HepG2 (cell line): ENCODE measurements around the gene NANOS1. TPM values are rescaled to one million over a fixed set of nuclear protein-coding genes. Genes with fewer than 3 reads are reported as not detected.

ENCODE experiments used
- ATF2 ChIP-seq: sonication (generic); formaldehyde crosslinking; IDR thresholded peaks from 2 replicates; pipeline ENCODE4 v1.4.0; 2020; ENCODE audit warnings: missing genetic modification reagents
- KDM3A ChIP-seq: IDR thresholded peaks from 2 replicates; pipeline ENCODE4 v1.6.1; 2018; ENCODE audit warnings: low read depth, missing compliant biosample characterization
- MLLT10 ChIP-seq: sonication (generic); formaldehyde crosslinking; IDR thresholded peaks from 2 replicates; pipeline ENCODE4 v1.4.0; 2020; ENCODE audit warnings: missing genetic modification reagents
- NBN ChIP-seq: fragments of 450-650 bp; conservative IDR thresholded peaks from 2 replicates; pipeline ENCODE4 v1.6.1; 2017
- NFYC ChIP-seq: IDR thresholded peaks from 2 replicates; pipeline ENCODE4 v1.6.1; 2016; ENCODE audit warnings: missing genetic modification reagents, missing compliant biosample characterization
- PRDM15 ChIP-seq: sonication (generic); formaldehyde crosslinking; IDR thresholded peaks from 2 replicates; pipeline ENCODE4 v1.4.0; 2020; ENCODE audit warnings: missing genetic modification reagents
- RORA ChIP-seq: sonication (generic); formaldehyde crosslinking; IDR thresholded peaks from 2 replicates; pipeline ENCODE4 v1.5.0; 2020; ENCODE audit warnings: mild to moderate bottlenecking, missing genetic modification reagents, moderate library complexity
- ZHX1 ChIP-seq: sonication (generic); formaldehyde crosslinking; IDR thresholded peaks from 2 replicates; pipeline ENCODE4 v1.8.1; 2022; ENCODE audit warnings: low read depth, mild to moderate bottlenecking, missing genetic modification reagents
- ZNF407 ChIP-seq: sonication (generic); formaldehyde crosslinking; IDR thresholded peaks from one replicate; pipeline ENCODE4 v1.5.1; 2020; ENCODE audit warnings: mild to moderate bottlenecking, missing genetic modification reagents; ENCODE audit errors: not compliant biosample characterization
- ZNF432 ChIP-seq: sonication (generic); formaldehyde crosslinking; IDR thresholded peaks from 2 replicates; pipeline ENCODE4 v1.5.0; 2020; ENCODE audit warnings: missing genetic modification reagents, mild to moderate bottlenecking, borderline replicate concordance
- ZNF598 ChIP-seq: sonication (generic); formaldehyde crosslinking; IDR thresholded peaks from 2 replicates; pipeline ENCODE4 v1.5.1; 2020; ENCODE audit warnings: mild to moderate bottlenecking, missing genetic modification reagents, borderline replicate concordance
- ZNF709 ChIP-seq: sonication (generic); formaldehyde crosslinking; IDR thresholded peaks from 2 replicates; pipeline ENCODE4 v1.5.0; 2020; ENCODE audit warnings: mild to moderate bottlenecking, missing genetic modification reagents
- polyA plus RNA-seq, 8 experiments: library from polyadenylated mRNA; depleted of rRNA in 3 of 8; stranded (reverse) in 7 of 8; unstranded in 1 of 8; fragments of >200 nt; fragmentation: Illumina TruSeq in 4 of 8; extraction: Trizol in 4 of 8; gene quantifications; 2 replicates each; pipeline versions ENCODE4 v1.2.1 to v1.2.3, GENCODE V29; 2011 to 2016; ENCODE audit warnings: low read depth in 4 of 8, missing spikeins in 1 of 8, mixed read lengths in 1 of 8; ENCODE audit not compliant: insufficient read depth in 1 of 8
- total RNA-seq, 5 experiments: library from RNA; depleted of rRNA; stranded (reverse); fragments of >200 nt; fragmentation: Illumina TruSeq; extraction: Trizol; gene quantifications; 2 replicates each; pipeline ENCODE4 v1.2.3, GENCODE V29; 2016; ENCODE audit warnings: low read depth in 1 of 5

Gene NANOS1
- total and polyA plus RNA-seq, 2 of the 13 experiments (the other 11 are each of a cell fraction or from before 2014, with no cell fraction given), result 1.7 to 2.2 TPM

GRCh38 chr10:119080521-119081259 is 51.2 kb downstream of the NANOS1 start, which contains the start of gene EIF3A (continued):
- 0 out of 2 replicates have a peak, but pooled peaks have one; percentile 36 for TF ChIP-seq ZHX1 (CRISPR knock-in tag)
- peak; percentile 53; the same call in 1 of the 2 replicates for TF ChIP-seq ZNF709
- TF ChIP-seq NFYC (CRISPR knock-in tag), result peak; percentile 54; the same call in 1 of the 2 replicates
- TF ChIP-seq NBN, result no peak
- TF ChIP-seq PRDM15 (CRISPR knock-in tag), result 0 out of 2 replicates have a peak, but pooled peaks have one; percentile 27
- no peak for TF ChIP-seq ATF2 (CRISPR knock-in tag)
- TF ChIP-seq ZNF598, result peak; percentile 76; the same call in 1 of the 2 replicates
- TF ChIP-seq RORA (CRISPR knock-in tag), result no peak
- TF ChIP-seq KDM3A, result 0 out of 2 replicates have a peak, but pooled peaks have one; percentile 35
- TF ChIP-seq ZNF432 (CRISPR knock-in tag), result no peak
- TF ChIP-seq MLLT10, result no peak
- TF ChIP-seq ZNF407 (CRISPR knock-in tag), result peak; percentile 76
